Astrocyte (in vitro differentiated cells and primary cell): ENCODE results near the gene FA2H. TPM values are rescaled to one million over a fixed set of nuclear protein-coding genes. Genes with fewer than 3 reads are reported as not detected.

Experiments used
- DNase-seq: peaks from one replicate; pipeline ENCODE4 v3.0.0-alpha.2; 2010; ENCODE audit warnings: low read depth
- FAIRE-seq: peaks from 2 replicates; lab custom pipeline; 2011; peaks lifted over from hg19 to GRCh38; lab: Jason Lieb, UNC
- H2AFZ ChIP-seq: 2 replicates; pipeline ENCODE4 v1.6.0; 2012; ENCODE audit warnings: low read depth, low read length, inconsistent platforms
- H3K27ac ChIP-seq: 2 replicates; pipeline ENCODE4 v1.5.1; 2011; ENCODE audit warnings: low read depth, low read length, inconsistent platforms
- H3K27me3 ChIP-seq: 2 replicates; pipeline ENCODE4 v1.6.0; 2011; ENCODE audit warnings: low read length, inconsistent platforms; ENCODE audit not compliant: insufficient read depth
- H3K36me3 ChIP-seq: 2 replicates; pipeline ENCODE4 v1.5.1; 2011; ENCODE audit warnings: low read length, inconsistent platforms; ENCODE audit not compliant: insufficient read depth
- H3K4me1 ChIP-seq: 2 replicates; pipeline ENCODE4 v1.5.1; 2011; ENCODE audit warnings: low read length, inconsistent platforms; ENCODE audit not compliant: insufficient read depth
- H3K4me2 ChIP-seq: 2 replicates; pipeline ENCODE4 v1.6.0; 2012; ENCODE audit warnings: low read length, inconsistent platforms
- H3K4me3 ChIP-seq: 2 replicates; pipeline ENCODE4 v1.5.1; 2011; ENCODE audit warnings: low read depth, mild to moderate bottlenecking, low read length, inconsistent platforms; ENCODE audit not compliant: insufficient read depth
- H3K79me2 ChIP-seq: 2 replicates; pipeline ENCODE4 v1.6.0; 2012; ENCODE audit warnings: mild to moderate bottlenecking, low read length, inconsistent platforms; ENCODE audit not compliant: insufficient read depth
- H3K9ac ChIP-seq: 2 replicates; pipeline ENCODE4 v1.6.0; 2012; ENCODE audit warnings: mild to moderate bottlenecking, low read length, inconsistent platforms
- H3K9me3 ChIP-seq: 2 replicates; pipeline ENCODE4 v1.5.1; 2012; ENCODE audit warnings: low read depth, mild to moderate bottlenecking, low read length, inconsistent platforms; ENCODE audit not compliant: insufficient read depth
- H4K20me1 ChIP-seq: 2 replicates; pipeline ENCODE4 v1.6.0; 2012; ENCODE audit warnings: low read length, inconsistent platforms; ENCODE audit not compliant: insufficient read depth
- H3K27ac Mint-ChIP-seq: one replicate; pipeline ENCODE4 v1.8.0; 2021; ENCODE audit warnings: mild to moderate bottlenecking, mixed read lengths; ENCODE audit not compliant: unreplicated experiment
- H3K27me3 Mint-ChIP-seq: one replicate; pipeline ENCODE4 v1.8.0; 2021; ENCODE audit warnings: low read depth, mixed read lengths; ENCODE audit not compliant: unreplicated experiment
- H3K36me3 Mint-ChIP-seq: one replicate; pipeline ENCODE4 v1.8.0; 2021; ENCODE audit warnings: low read depth, mixed read lengths; ENCODE audit not compliant: unreplicated experiment
- H3K4me1 Mint-ChIP-seq: one replicate; pipeline ENCODE4 v1.8.0; 2021; ENCODE audit warnings: low read depth, mixed read lengths; ENCODE audit not compliant: unreplicated experiment
- H3K4me3 Mint-ChIP-seq: one replicate; pipeline ENCODE4 v1.8.0; 2021; ENCODE audit warnings: mild to moderate bottlenecking, moderate library complexity, mixed read lengths; ENCODE audit not compliant: unreplicated experiment
- H3K9me3 Mint-ChIP-seq: one replicate; pipeline ENCODE4 v1.8.0; 2021; ENCODE audit warnings: mild to moderate bottlenecking, mixed read lengths; ENCODE audit not compliant: unreplicated experiment
- EZH2 ChIP-seq: IDR thresholded peaks from 2 replicates; pipeline ENCODE4 v1.6.1; 2012; ENCODE audit warnings: mild to moderate bottlenecking, low read length, inconsistent platforms; ENCODE audit not compliant: insufficient read depth
- total RNA-seq: library from RNA; stranded (reverse); gene quantifications from 2 replicates; pipeline ENCODE4 v1.2.1, GENCODE V29; 2021
- TF ChIP-seq, protein P1 (sequence below): IDR thresholded peaks from 2 replicates; pipeline ENCODE4 v1.5.1; 2011; ENCODE audit warnings: low read depth, mild to moderate bottlenecking, inconsistent platforms, low read length, moderate library complexity; ENCODE audit not compliant: insufficient read depth

Gene FA2H
- total RNA-seq, 1 donor from 2014 or later = 0.14 TPM

DNA sequence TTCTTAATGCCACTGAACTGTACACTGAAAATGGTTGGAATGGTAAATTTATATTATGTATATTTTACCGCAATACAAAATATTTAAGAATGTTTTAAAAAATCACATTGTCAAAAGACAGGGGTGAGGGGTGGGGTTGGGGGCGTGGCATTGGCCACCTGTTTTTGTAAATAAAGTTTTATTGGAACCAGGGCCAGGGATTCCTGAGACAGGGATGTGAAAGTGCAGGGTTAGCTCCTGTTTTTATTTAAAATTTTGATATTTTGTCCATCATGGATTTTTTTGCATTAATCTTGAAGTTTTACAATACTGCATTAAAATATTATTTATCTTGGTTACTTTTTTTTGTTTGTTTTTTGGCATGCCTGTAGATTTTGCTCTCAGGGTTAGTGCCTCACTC lies 2.3 kb upstream of the FA2H start:
- DNase-seq (no peak), FAIRE-seq (no peak)
- H3K4me1 ChIP-seq = peaks cover 3% of the 10 kb centered on the region
- no peak overlapping the region for H3K9ac ChIP-seq
- H3K27me3 Mint-ChIP-seq = peaks cover 36% of the 10 kb centered on the region
- H3K9me3 Mint-ChIP-seq = peaks cover 3% of the 10 kb centered on the region
- no peaks in the 10 kb centered on the region for H3K9me3 ChIP-seq
- H4K20me1 ChIP-seq = no peaks in the 10 kb centered on the region
- H3K27ac ChIP-seq = no peak overlapping the region
- no peak overlapping the region for H3K4me3 ChIP-seq
- no peak overlapping the region for H2AFZ ChIP-seq
- TF ChIP-seq, protein P1, sequence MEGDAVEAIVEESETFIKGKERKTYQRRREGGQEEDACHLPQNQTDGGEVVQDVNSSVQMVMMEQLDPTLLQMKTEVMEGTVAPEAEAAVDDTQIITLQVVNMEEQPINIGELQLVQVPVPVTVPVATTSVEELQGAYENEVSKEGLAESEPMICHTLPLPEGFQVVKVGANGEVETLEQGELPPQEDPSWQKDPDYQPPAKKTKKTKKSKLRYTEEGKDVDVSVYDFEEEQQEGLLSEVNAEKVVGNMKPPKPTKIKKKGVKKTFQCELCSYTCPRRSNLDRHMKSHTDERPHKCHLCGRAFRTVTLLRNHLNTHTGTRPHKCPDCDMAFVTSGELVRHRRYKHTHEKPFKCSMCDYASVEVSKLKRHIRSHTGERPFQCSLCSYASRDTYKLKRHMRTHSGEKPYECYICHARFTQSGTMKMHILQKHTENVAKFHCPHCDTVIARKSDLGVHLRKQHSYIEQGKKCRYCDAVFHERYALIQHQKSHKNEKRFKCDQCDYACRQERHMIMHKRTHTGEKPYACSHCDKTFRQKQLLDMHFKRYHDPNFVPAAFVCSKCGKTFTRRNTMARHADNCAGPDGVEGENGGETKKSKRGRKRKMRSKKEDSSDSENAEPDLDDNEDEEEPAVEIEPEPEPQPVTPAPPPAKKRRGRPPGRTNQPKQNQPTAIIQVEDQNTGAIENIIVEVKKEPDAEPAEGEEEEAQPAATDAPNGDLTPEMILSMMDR = no peak
- TF ChIP-seq EZH2 = no peak
- H3K4me2 ChIP-seq = no peak overlapping the region
- no peaks in the 10 kb centered on the region for H3K79me2 ChIP-seq
- H3K27me3 ChIP-seq = peaks cover 31% of the 10 kb centered on the region
- H3K36me3 ChIP-seq = no peaks in the 10 kb centered on the region
- H3K27ac Mint-ChIP-seq = no peak overlapping the region
- no peaks in the 10 kb centered on the region for H3K36me3 Mint-ChIP-seq
- no peaks in the 10 kb centered on the region for H3K4me1 Mint-ChIP-seq
- no peak overlapping the region for H3K4me3 Mint-ChIP-seq

DNA sequence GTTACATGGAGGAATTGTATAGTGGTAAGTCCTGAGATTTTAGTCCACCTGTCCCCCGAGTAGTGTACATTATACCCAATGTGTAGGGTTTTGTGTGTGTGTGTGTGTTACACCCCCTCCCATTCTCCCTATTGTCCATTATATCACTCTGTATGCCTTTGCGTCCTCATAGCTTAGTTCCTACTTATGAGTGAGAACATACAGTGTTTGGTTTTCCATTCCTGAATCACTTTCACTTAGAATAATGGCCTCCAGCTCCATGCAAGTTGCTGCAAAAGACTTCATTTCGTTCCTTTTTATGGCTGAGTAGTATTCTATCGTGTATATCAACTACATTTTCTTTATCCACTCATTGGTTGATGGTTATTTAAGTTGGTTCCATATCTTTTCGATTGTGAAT lies 635 bp upstream of the FA2H start:
- TF ChIP-seq EZH2 = no peak
- TF ChIP-seq, protein P1 = no peak
- Histone ChIP-seq H3K36me3 (no peaks in the 10 kb centered on the region), H3K27me3 (peaks cover 31% of the 10 kb centered on the region), H3K4me3 (no peak overlapping the region), H3K9ac (no peak overlapping the region), H3K4me1 (peaks cover 3% of the 10 kb centered on the region), H3K27ac (no peak overlapping the region), H2AFZ (no peak overlapping the region), H3K9me3 (no peaks in the 10 kb centered on the region), H4K20me1 (no peaks in the 10 kb centered on the region), H3K79me2 (no peaks in the 10 kb centered on the region), H3K4me2 (peak overlapping the region; percentile 72)
- no peaks in the 10 kb centered on the region for H3K4me1 Mint-ChIP-seq
- DNase-seq (no peak), FAIRE-seq (no peak)
- peak overlapping the region; percentile 71 for H3K4me3 Mint-ChIP-seq
- H3K9me3 Mint-ChIP-seq = peaks cover 3% of the 10 kb centered on the region
- peaks cover 48% of the 10 kb centered on the region for H3K27me3 Mint-ChIP-seq
- no peak overlapping the region for H3K27ac Mint-ChIP-seq
- no peaks in the 10 kb centered on the region for H3K36me3 Mint-ChIP-seq

DNA sequence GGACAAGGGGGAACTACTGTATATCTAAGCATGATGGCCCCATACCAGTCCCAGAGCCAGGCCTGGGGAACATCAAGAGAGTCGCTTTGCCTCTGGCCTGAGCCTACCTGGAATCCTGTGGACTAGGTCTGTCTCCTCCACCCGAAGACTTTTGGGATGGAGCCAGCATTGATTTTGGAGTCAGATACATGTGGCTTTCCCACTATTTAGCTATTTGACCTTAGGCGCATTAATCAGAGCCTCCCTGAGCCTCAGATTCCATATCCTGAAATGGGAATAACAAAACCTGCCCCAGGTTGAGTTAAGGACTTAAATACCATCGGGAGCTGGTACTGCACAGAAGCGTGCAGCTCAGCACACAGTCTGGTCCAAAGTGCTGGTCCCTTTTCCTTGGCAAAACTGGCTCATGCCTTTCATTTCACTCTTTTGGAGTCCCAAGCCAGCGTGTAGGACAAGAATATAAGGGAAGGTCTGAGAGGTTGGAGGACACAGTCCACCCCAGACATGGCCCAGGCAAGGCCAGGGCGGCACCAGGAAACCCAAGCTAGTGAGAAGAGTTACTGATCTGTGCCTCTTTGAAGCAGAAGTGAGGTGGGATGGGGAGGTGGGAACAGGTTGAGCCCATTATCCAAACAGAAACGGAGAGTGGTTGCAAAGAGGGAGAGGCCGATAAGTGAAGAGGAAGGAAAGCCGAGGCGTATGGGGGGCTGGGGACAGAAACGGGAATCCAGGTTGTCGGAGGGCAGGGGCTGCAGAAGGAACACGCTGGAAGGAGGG lies 986 bp downstream of the FA2H start:
- Mint-ChIP-seq H3K4me3 (peak overlapping the region; percentile 69), H3K27me3 (peaks cover 62% of the 10 kb centered on the region), H3K27ac (no peak overlapping the region), H3K4me1 (no peaks in the 10 kb centered on the region), H3K9me3 (peaks cover 3% of the 10 kb centered on the region), H3K36me3 (no peaks in the 10 kb centered on the region)
- peaks cover 3% of the 10 kb centered on the region for H3K4me1 ChIP-seq
- H4K20me1 ChIP-seq = no peaks in the 10 kb centered on the region
- H3K4me3 ChIP-seq = no peak overlapping the region
- no peak for FAIRE-seq
- H3K27me3 ChIP-seq = peaks cover 36% of the 10 kb centered on the region
- no peaks in the 10 kb centered on the region for H3K79me2 ChIP-seq
- no peak overlapping the region for H3K27ac ChIP-seq
- DNase-seq = no peak
- no peaks in the 10 kb centered on the region for H3K9me3 ChIP-seq
- H3K4me2 ChIP-seq = peak overlapping the region; percentile 72
- H3K36me3 ChIP-seq = no peaks in the 10 kb centered on the region
- H3K9ac ChIP-seq = no peak overlapping the region
- peak overlapping the region; percentile 34 for H2AFZ ChIP-seq
- TF ChIP-seq EZH2 = no peak
- TF ChIP-seq, protein P1 = no peak
